Ishikawa (cell line): ENCODE data around the gene NINJ1.

Experiments used
- CEBPB ChIP-seq: IDR thresholded peaks from 2 replicates; pipeline ENCODE4 v1.6.1; 2012
- CREB1 ChIP-seq: IDR thresholded peaks from 2 replicates; pipeline ENCODE4 v1.6.1; 2012; ENCODE audit warnings: low read depth
- EGR1 ChIP-seq: IDR thresholded peaks from 2 replicates; pipeline ENCODE4 v1.6.1; 2012
- EP300 ChIP-seq: IDR thresholded peaks from 2 replicates; pipeline ENCODE4 v1.6.1; 2012; ENCODE audit warnings: borderline replicate concordance
- FOXM1 ChIP-seq: IDR thresholded peaks from 2 replicates; pipeline ENCODE4 v1.6.1; 2012; ENCODE audit warnings: low read depth, borderline replicate concordance
- MAX ChIP-seq: IDR thresholded peaks from 2 replicates; pipeline ENCODE4 v1.6.1; 2012
- NFIC ChIP-seq: IDR thresholded peaks from 2 replicates; pipeline ENCODE4 v1.6.1; 2012
- RAD21 ChIP-seq: IDR thresholded peaks from 2 replicates; pipeline ENCODE4 v1.6.1; 2012; ENCODE audit warnings: low read depth
- REST ChIP-seq: IDR thresholded peaks from 2 replicates; pipeline ENCODE4 v1.6.1; 2012; ENCODE audit warnings: low read depth, mild to moderate bottlenecking
- TAF1 ChIP-seq: IDR thresholded peaks from 2 replicates; pipeline ENCODE4 v1.6.1; 2012; ENCODE audit warnings: low read depth, mild to moderate bottlenecking
- TCF12 ChIP-seq: IDR thresholded peaks from 2 replicates; pipeline ENCODE4 v1.6.1; 2012; ENCODE audit warnings: low read depth
- TEAD4 ChIP-seq: IDR thresholded peaks from 2 replicates; pipeline ENCODE4 v1.6.1; 2012
- USF1 ChIP-seq: IDR thresholded peaks from 2 replicates; pipeline ENCODE4 v1.6.1; 2012
- YY1 ChIP-seq: IDR thresholded peaks from 2 replicates; pipeline ENCODE4 v1.6.1; 2012; ENCODE audit warnings: low read depth
- ZBTB7A ChIP-seq: IDR thresholded peaks from 2 replicates; pipeline ENCODE4 v1.6.1; 2012; ENCODE audit warnings: low read depth

The NINJ1 gene

GRCh38 chr9:93094658-93095204 is 39.3 kb downstream of the NINJ1 start:
- TF ChIP-seq RAD21 = no peak
- TF ChIP-seq USF1 = no peak
- no peak for TF ChIP-seq EP300
- no peak for TF ChIP-seq CREB1
- TF ChIP-seq TCF12 = no peak
- TF ChIP-seq EGR1 = no peak
- no peak for TF ChIP-seq CEBPB
- no peak for TF ChIP-seq ZBTB7A
- no peak for TF ChIP-seq NFIC
- no peak for TF ChIP-seq YY1

- TF ChIP-seq EP300 = no peak
- no peak for TF ChIP-seq REST
- no peak for TF ChIP-seq USF1
- no peak for TF ChIP-seq CREB1
- no peak for TF ChIP-seq MAX
- TF ChIP-seq FOXM1 = no peak
- TF ChIP-seq EGR1 = no peak
- TF ChIP-seq CEBPB = no peak
- TF ChIP-seq ZBTB7A = no peak
- no peak for TF ChIP-seq TCF12
- TF ChIP-seq TEAD4 = no peak
- no peak for TF ChIP-seq RAD21
- TF ChIP-seq NFIC = no peak
- no peak for TF ChIP-seq YY1
- TF ChIP-seq TAF1 = no peak
These were observed 40.0 kb downstream of the NINJ1 start for GRCh38 chr9:93093877-93094657.

GRCh38 chr9:93093127-93093876 is 40.7 kb downstream of the NINJ1 start:
- TF ChIP-seq YY1 = no peak
- TF ChIP-seq REST = no peak
- no peak for TF ChIP-seq TAF1
- TF ChIP-seq EGR1 = no peak
- TF ChIP-seq USF1 = no peak
- no peak; the same call in 1 of the 2 replicates for TF ChIP-seq ZBTB7A
- no peak for TF ChIP-seq CEBPB
- TF ChIP-seq TEAD4 = no peak
- TF ChIP-seq EP300 = no peak
- no peak for TF ChIP-seq CREB1
- TF ChIP-seq RAD21 = no peak
- no peak for TF ChIP-seq FOXM1
- no peak for TF ChIP-seq NFIC
- TF ChIP-seq TCF12 = no peak
- no peak for TF ChIP-seq MAX

- TF ChIP-seq TEAD4 = no peak
- TF ChIP-seq EGR1 = no peak
- no peak for TF ChIP-seq EP300
- TF ChIP-seq REST = no peak
- no peak for TF ChIP-seq FOXM1
- TF ChIP-seq USF1 = no peak
- TF ChIP-seq MAX = no peak
- no peak for TF ChIP-seq CREB1
- TF ChIP-seq TAF1 = no peak
- TF ChIP-seq NFIC = no peak
- TF ChIP-seq TCF12 = no peak
- no peak for TF ChIP-seq ZBTB7A
- TF ChIP-seq RAD21 = no peak
- no peak for TF ChIP-seq YY1
- TF ChIP-seq CEBPB = no peak
These were observed 41.6 kb downstream of the NINJ1 start for GRCh38 chr9:93092251-93092991.
